GM19372 (cell line): ENCODE results near the gene IFT27.

Source experiments
- ATAC-seq: cut with Tn5 transposase; IDR thresholded peaks from one replicate; pipeline ENCODE4 v1.9.1; 2021; ENCODE audit warnings: mild to moderate bottlenecking, low read depth, moderate library complexity; ENCODE audit not compliant: unreplicated experiment

IFT27 gene

DNA sequence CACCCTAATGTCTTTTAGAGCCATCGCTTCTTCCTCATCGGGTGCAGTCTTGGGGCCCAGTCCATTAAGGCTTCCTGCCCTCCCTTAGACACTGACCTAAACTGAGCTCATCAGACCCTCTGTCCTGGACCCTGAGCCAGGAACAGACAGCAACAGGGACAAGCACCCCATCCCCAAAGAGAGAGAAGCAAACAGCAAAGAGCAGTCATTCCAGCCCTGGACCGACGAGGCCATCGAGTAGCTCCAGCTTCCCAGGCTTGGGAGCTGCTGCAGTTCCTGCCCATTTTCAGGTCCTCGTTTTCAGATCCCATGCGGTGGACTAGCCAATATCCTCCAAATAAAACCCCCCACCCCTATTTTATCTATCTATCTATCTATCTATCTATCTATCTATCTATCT lies 46.6 kb downstream of the IFT27 start:
- no peak for ATAC-seq

DNA sequence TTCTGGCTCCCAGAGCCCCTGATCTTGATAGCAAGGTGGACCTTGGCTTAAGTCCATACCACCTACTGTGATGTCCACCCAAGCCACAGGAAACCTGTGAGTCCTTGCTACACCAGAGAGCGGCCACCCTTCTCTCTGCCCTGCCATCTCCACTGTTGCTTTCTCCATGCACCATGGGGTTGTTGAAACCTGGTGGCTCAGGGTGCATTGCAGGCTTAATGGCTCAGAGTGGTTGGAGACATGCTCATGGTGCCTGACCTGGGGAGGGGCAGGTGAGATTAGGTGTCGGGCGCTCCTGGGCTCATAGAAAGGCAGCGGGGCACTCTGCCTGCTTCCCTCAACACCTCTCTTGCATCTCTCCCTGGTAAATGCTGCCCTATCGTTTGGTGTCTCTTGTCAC lies 47.4 kb downstream of the IFT27 start:
- ATAC-seq, result no peak

DNA sequence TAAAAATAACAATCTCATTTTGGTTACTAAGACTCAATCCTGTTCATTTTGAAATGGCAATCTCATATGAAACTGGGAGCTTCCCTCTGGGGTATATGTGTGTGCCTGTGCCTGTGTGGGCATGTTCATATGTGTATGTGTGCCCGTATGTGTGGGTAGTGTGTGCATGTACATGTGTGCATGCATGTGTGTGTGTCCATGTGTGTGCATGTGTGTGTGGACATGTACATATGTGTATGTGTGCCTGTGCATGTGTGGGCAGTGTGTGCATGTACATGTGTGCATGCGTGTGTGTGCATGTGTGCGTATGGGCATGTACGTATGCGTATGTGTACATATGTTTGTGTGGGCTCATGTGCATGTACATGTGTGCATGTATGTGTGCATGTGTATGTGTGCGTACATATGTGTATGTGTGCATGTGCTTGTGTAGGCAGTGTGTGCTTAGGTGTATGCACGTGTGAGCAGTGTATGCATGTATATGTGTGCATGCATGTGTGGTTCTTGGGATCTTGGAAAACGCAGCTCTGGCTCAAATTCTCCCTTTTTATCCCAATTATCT lies 47.9 kb downstream of the IFT27 start:
- ATAC-seq, result no peak

DNA sequence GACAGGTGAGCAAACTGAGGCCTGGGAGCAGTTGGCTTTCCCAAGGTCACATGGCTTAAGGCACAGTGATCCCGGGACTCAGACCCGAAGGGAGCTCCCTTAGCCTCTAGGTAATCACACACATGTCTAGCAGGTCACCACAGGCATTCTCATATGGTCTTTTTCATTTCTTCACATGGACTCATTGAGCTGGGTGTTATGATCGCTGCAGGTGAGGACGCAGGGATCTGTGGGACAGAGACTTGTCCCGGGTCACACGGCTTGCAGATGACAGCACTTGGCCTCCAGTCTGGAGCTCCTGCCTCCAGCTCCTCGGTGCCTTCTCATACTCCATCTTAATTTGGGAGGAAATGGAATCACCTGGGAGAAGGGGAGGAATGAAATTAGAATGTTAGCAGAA lies 48.8 kb downstream of the IFT27 start:
- no peak for ATAC-seq

DNA sequence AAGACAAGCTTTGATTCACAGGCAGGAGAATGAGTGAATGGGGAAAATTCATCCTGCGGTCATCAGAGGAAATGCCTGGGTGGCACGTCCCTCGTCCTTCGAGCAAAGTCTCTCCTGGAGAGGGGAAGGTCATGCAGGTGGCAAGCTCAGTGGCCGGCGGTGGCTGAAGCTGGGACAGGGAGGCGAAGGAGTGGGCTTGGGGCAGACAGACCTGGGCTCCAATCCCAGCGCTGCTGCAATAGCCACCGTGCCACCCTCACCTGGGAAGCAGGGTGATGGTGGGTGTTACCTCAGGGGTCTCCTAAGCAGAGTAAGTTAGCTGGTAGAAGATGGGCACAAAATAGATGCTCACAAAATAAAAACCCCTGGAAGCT lies 49.9 kb downstream of the IFT27 start:
- ATAC-seq, result no peak

DNA sequence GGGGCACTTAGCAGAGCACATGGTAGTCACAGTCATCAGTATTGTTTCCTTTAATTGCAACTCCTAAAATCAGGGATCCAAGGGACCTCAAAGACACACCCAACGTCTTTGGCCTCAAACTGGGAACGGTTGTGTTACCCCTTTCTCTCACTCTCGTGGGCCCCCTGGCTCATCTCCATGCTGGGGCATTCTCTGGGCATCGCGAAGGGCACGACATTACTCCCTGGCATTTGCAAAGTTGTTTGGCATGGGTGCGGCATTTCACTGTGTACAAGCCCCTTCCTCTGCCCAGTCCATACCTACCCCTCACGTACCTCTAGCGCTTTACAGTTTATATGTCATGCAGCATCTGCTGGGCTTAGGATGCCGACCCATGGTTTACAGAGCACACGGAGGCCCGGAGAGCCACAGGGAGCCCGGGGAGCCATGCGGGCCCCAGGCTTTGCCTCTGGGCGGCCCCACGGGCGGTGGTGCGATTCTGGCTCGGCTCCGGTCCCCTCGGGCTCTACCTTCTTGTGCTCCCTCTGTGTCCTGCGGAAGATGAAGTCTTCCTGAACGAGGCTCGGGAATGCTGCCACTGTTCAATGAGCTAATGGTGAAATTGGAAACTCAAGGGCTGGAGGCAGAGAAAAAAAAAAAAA lies 50.4 kb downstream of the IFT27 start:
- ATAC-seq, result no peak

DNA sequence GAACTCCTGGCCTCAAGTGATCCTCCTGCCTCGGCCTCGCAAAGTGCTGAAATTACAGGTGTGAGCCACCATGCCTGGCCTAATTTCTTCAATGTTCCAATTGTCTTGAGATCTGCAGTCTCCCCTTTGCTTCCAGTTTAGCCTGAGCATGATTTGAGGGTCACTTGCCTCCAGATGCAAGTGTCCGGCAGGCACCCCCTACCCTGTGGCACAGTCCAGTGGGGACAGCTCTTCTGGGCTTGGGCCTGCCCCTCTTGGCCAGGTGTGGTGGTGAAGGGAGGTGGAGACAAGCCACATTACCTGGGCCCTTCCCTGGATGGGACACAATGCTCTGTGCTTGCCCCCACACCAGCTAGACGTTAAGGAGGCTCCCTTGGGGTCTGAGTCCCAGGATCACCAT lies 51.1 kb downstream of the IFT27 start:
- no peak for ATAC-seq

DNA sequence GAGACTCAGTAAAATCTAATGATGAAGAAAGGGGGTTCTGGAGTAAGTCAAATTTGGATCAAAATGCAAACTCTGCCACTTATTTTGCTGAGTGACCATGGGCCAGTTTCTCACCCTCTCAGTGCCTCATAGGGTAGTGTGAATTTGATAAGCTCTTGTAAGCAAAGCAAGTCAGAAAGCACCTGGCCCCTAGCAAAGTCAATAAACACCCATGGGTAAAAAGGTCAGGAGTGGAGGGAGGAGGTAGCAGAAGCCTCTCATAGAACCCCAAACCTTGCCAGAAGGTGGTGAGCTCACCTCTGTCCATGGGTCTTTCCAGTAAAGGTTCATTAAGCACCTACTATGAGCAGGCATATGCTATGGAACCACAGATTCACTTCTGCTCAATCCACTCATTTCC lies 53.9 kb downstream of the IFT27 start:
- ATAC-seq, result no peak

DNA sequence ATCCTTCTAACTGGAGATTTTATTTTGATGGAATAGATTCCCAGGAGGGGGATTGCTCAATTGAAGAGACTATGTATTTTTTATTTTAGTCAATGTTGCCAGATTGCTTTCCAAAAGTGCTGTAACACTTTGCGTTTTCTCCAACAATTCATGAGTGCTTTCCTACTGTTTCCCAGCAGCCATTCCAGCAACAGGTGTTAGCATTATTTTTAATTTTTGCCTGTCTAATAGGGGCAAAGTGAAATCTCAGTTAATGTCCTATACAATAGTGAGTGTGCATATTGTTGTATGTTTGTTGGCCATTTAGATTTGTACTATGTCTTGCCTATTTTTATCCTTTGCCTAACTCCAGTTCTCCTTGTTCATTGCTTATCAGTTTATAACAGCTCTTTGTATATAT lies 60.3 kb downstream of the IFT27 start:
- ATAC-seq, result no peak

DNA sequence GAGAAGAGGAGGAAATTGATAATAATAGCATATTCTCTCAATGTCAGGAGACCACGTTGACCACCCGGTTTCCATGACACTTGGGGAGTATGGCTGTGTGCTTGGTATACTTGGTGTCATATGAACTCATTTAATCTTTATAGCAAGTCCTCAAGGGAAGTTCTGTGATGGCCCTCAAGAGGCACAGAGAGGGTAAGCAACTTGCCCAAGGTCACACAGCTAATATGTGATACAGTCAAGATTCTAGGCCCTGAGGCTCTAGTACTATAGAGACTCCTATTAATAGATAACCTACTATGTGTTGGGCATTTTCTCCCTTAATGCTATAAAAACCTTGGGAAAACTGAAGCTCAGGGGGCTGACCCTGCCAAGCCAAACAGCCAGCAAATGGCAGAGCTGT lies 61.8 kb downstream of the IFT27 start:
- ATAC-seq, result no peak

DNA sequence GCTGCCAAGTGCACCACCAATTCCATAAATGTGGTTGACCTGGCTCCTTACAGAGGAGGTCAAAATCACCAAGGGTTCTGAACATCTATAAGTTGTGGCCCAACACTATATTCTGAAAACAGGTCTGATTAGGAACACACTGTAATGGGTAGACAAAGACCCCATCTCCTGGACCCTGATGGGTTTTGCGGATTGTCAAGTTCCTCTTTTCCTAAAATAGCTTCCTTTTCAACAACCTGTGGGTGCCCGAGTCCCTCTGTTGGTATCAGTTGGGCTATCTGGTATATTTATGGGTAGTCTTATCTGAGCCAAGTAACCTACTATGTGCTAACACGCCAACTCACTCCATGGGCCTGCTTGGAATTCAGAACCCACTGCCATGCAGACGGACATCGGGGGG lies 62.5 kb downstream of the IFT27 start:
- ATAC-seq, result no peak
